ENCODE data around the gene CHAT. TPM values are rescaled to one million over a fixed set of nuclear protein-coding genes. Genes with fewer than 3 reads are reported as not detected.

Gene CHAT
- total RNA-seq, 1 experiment from 2014 or later: not detected

DNA sequence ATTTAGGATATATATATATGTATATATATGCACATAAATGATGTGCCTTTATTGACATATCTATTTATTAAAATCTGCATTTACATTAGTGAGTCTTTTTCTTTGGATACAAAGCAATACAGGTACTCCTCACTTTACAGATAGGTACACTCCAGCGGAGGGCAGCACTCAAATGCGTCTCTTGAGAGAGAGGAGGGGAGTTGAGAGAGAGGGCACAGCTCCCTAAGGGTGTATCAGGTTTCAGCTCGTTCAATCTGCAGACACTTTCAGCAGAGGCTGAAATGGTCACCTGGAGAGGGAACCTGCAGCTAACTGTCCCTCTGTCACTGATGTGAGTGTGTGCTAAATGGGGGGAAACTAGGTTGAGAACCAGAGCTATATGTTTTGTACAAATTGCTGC is 87.2 kb downstream of the CHAT start:
- H3K27me3 Mint-ChIP-seq (ENCODE audit: low read depth): peaks cover 62% of the 10 kb centered on the region
- Histone ChIP-seq H2BK5ac (ENCODE audit: insufficient read length, low read length) (no peak overlapping the region), H3K4me1 (ENCODE audit: insufficient read depth, low read length) (no peaks in the 10 kb centered on the region; the same call in 1 of the 2 replicates), H2AFZ (ENCODE audit: low read length) (no peak overlapping the region), H3K14ac (ENCODE audit: insufficient read depth, low read length) (no peak overlapping the region), H4K5ac (ENCODE audit: insufficient read length, low read depth, low read length) (no peak overlapping the region), H3K79me1 (ENCODE audit: insufficient read depth, low read depth, low read length, poor library complexity, severe bottlenecking) (no peaks in the 10 kb centered on the region), H2BK120ac (ENCODE audit: low read depth, low read length, poor library complexity, severe bottlenecking) (no peak overlapping the region), H3K27me3 (ENCODE audit: insufficient read depth, low read length) (no peaks in the 10 kb centered on the region; the same call in 1 of the 2 replicates), H3K27ac (ENCODE audit: insufficient read length, low read depth, low read length) (no peak overlapping the region), H3K23me2 (ENCODE audit: insufficient read length, low read depth, low read length, poor library complexity, severe bottlenecking) (no peaks in the 10 kb centered on the region), H2BK15ac (ENCODE audit: low read depth, low read length) (no peak overlapping the region), H3T11ph (ENCODE audit: low read length) (no peak overlapping the region), H2AK5ac (ENCODE audit: insufficient read length, low read length) (no peak overlapping the region), H4K20me1 (ENCODE audit: control insufficient read depth, insufficient read depth, insufficient read length) (no peaks in the 10 kb centered on the region), H2BK20ac (ENCODE audit: low read depth, low read length, poor library complexity, severe bottlenecking) (no peak overlapping the region), H2BK12ac (ENCODE audit: insufficient read length, low read depth, low read length) (no peak overlapping the region), H3K18ac (ENCODE audit: insufficient read length, low read depth, low read length) (no peak overlapping the region), H4K8ac (replicated peaks; ENCODE audit: insufficient read length, low read depth, low read length) (no peak overlapping the region), H3K9ac (ENCODE audit: extremely low read depth, insufficient read length, low read length) (no peak overlapping the region), H4K91ac (ENCODE audit: insufficient read length, low read depth, low read length) (no peak overlapping the region), H3K79me2 (ENCODE audit: insufficient read depth, low read length) (no peaks in the 10 kb centered on the region), H3K56ac (ENCODE audit: insufficient read length, low read depth, low read length) (no peak overlapping the region), H3K9me3 (ENCODE audit: control insufficient read depth, low read depth, low read length) (no peaks in the 10 kb centered on the region), H3K23ac (ENCODE audit: insufficient read length, low read depth, low read length) (no peak overlapping the region), H3K4ac (ENCODE audit: low read depth, low read length) (no peak overlapping the region), H3K4me2 (ENCODE audit: insufficient read depth, insufficient read length, low read length) (no peak overlapping the region)
- H3K4me1 Mint-ChIP-seq: peaks cover 10 to 16% of the 10 kb centered on the region in 2 experiments
- H3K4me3 Mint-ChIP-seq: no peak overlapping the region
- H3K27ac Mint-ChIP-seq: peak overlapping the region in 1 of 3 experiments; percentile 76; a peak in 1 of 7 replicates
- WGBS (ENCODE audit: extremely low coverage, insufficient read length, low lambda C conversion rate): no CpG with 5 or more reads among the region's 3 CpGs
- H3K9me3 Mint-ChIP-seq: peaks cover 7 to 13% of the 10 kb centered on the region in 2 experiments; a peak in 4 of 5 replicates
- peaks cover 0 to 4% (median 0%) of the 10 kb centered on the region in 3 experiments; a peak in 1 of 7 replicates for H3K36me3 Mint-ChIP-seq (ENCODE audit: insufficient read depth in 1 of 3, low read depth in 3 of 3)
- TF ChIP-seq, protein P1, sequence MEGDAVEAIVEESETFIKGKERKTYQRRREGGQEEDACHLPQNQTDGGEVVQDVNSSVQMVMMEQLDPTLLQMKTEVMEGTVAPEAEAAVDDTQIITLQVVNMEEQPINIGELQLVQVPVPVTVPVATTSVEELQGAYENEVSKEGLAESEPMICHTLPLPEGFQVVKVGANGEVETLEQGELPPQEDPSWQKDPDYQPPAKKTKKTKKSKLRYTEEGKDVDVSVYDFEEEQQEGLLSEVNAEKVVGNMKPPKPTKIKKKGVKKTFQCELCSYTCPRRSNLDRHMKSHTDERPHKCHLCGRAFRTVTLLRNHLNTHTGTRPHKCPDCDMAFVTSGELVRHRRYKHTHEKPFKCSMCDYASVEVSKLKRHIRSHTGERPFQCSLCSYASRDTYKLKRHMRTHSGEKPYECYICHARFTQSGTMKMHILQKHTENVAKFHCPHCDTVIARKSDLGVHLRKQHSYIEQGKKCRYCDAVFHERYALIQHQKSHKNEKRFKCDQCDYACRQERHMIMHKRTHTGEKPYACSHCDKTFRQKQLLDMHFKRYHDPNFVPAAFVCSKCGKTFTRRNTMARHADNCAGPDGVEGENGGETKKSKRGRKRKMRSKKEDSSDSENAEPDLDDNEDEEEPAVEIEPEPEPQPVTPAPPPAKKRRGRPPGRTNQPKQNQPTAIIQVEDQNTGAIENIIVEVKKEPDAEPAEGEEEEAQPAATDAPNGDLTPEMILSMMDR (conservative IDR thresholded peaks at IDR 0.05): peak; percentile 50; the same call in 2 of the 3 replicates
- peak; percentile 75 for DNase-seq
